Testis (tissue), 3 donors: Measurements from ENCODE around the gene RAD18. TPM values are rescaled to one million over a fixed set of nuclear protein-coding genes. Genes with fewer than 3 reads are reported as not detected.

Experiments used
- DNase-seq: peaks from one replicate; pipeline ENCODE4 v3.0.0-alpha.2; 2019
- H3K27ac ChIP-seq, 2 donors: fragments of 200-600 bp; sonication (generic); one replicate each; pipeline ENCODE4 v1.5.1; 2019
- H3K27me3 ChIP-seq: fragments of 200-600 bp; sonication (generic); one replicate; pipeline ENCODE4 v1.5.1; 2019
- H3K36me3 ChIP-seq: fragments of 200-600 bp; sonication (generic); one replicate; pipeline ENCODE4 v1.5.1; 2017; ENCODE audit warnings: low read depth; ENCODE audit errors: missing control alignments
- H3K4me1 ChIP-seq: fragments of 200-600 bp; sonication (generic); one replicate; pipeline ENCODE4 v1.5.1; 2019
- H3K4me3 ChIP-seq, 2 donors: fragments of 200-600 bp; sonication (generic); one replicate each; pipeline ENCODE4 v1.5.1; 2017 to 2019
- H3K9me3 ChIP-seq: fragments of 200-600 bp; sonication (generic); one replicate; pipeline ENCODE4 v1.5.1; 2017
- POLR2A ChIP-seq: fragments of 450-650 bp; IDR thresholded peaks from one replicate; pipeline ENCODE4 v1.6.1; 2017; ENCODE audit warnings: antibody characterized with exemption, mild to moderate bottlenecking, moderate library complexity
- WGBS, 2 donors: methylation state at CpG; one replicate each; pipeline ENCODE4 v1.1.5; 2018; 5-methylcytosine and 5-hydroxymethylcytosine counted together
- intact Hi-C: fragments of 100-400 bp; cut with DNase I; formaldehyde crosslinking; loops from one replicate; pipeline ENCODE4 v1.15.1; 2023; ENCODE audit warnings: low total_unique reads
- polyA plus RNA-seq: library from polyadenylated mRNA; stranded (reverse); fragments of 350-450 nt; fragmentation: Illumina TruSeq; extraction: RNeasy Lipid Tissue Mini Kit (QIAGEN cat#74804); gene quantifications from one replicate; pipeline ENCODE4 v1.2.3, GENCODE V29; 2014; ENCODE audit warnings: low read depth, low replicate concordance; ENCODE audit not compliant: insufficient read depth
- total RNA-seq, 2 donors: library from RNA; depleted of rRNA; stranded (reverse); fragments of >200 nt; gene quantifications; one replicate each; pipeline ENCODE4 v1.2.3, GENCODE V29; 2016
- TF ChIP-seq, protein P1 (sequence below), 3 experiments: fragments of 450-650 bp in 2 of 3; fragments of 200-600 bp in 1 of 3; sonication (generic) in 1 of 3; IDR thresholded peaks; one replicate each; pipeline ENCODE4 v1.5.1; 2016 to 2019; ENCODE audit warnings: antibody characterized with exemption in 3 of 3, mild to moderate bottlenecking in 2 of 3, moderate library complexity in 1 of 3

The RAD18 gene
- total and polyA plus RNA-seq, 3 donors from 2014 or later = 7.6 to 27.0 (median 18.8) TPM

DNA sequence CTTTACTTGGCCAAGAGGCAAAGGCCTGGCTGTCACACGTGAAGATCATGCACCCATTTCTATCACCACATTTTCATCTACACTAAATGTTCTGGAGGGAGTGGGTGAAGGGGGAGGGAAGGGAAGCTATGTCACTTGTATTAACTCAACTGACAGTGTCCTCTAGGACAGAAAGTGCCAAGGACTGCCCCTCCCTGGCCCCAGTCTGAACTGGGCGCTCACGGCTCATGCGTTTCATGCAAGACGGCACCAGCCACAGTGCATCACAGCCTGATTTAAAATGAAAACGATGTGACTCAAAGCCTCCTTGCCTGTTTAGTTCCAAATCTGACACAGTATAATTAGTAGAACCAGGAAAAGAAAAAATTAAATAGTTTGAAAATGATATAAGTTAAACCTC lies 20.8 kb upstream of the RAD18 start:
- no peaks in the 10 kb centered on the region for H3K4me1 ChIP-seq
- WGBS, 2 donors = 84 to 88% methylated on average over 6 of the region's 6 CpGs
- no peaks in the 10 kb centered on the region for H3K36me3 ChIP-seq
- TF ChIP-seq POLR2A = no peak
- TF ChIP-seq, protein P1, sequence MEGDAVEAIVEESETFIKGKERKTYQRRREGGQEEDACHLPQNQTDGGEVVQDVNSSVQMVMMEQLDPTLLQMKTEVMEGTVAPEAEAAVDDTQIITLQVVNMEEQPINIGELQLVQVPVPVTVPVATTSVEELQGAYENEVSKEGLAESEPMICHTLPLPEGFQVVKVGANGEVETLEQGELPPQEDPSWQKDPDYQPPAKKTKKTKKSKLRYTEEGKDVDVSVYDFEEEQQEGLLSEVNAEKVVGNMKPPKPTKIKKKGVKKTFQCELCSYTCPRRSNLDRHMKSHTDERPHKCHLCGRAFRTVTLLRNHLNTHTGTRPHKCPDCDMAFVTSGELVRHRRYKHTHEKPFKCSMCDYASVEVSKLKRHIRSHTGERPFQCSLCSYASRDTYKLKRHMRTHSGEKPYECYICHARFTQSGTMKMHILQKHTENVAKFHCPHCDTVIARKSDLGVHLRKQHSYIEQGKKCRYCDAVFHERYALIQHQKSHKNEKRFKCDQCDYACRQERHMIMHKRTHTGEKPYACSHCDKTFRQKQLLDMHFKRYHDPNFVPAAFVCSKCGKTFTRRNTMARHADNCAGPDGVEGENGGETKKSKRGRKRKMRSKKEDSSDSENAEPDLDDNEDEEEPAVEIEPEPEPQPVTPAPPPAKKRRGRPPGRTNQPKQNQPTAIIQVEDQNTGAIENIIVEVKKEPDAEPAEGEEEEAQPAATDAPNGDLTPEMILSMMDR (IDR thresholded peaks at IDR 0.05) = no peak
- no peak overlapping the region for H3K4me3 ChIP-seq
- H3K27ac ChIP-seq = no peak overlapping the region
- H3K27me3 ChIP-seq = no peaks in the 10 kb centered on the region
- DNase-seq = no peak
- H3K9me3 ChIP-seq = no peaks in the 10 kb centered on the region
- intact Hi-C loops = no loop called here

GRCh38 chr3:8983591-8983990 lies 20.3 kb upstream of the RAD18 start:
- H3K9me3 ChIP-seq = no peaks in the 10 kb centered on the region
- H3K4me3 ChIP-seq = no peak overlapping the region
- 93% methylated on average over 5 of the region's 5 CpGs for WGBS, 2 donors
- H3K27me3 ChIP-seq = no peaks in the 10 kb centered on the region
- no peak overlapping the region for H3K27ac ChIP-seq
- TF ChIP-seq POLR2A = no peak
- TF ChIP-seq, protein P1 (IDR thresholded peaks at IDR 0.05) = no peak
- H3K4me1 ChIP-seq = no peaks in the 10 kb centered on the region
- intact Hi-C loops = no loop called here
- no peak for DNase-seq
- no peaks in the 10 kb centered on the region for H3K36me3 ChIP-seq

GRCh38 chr3:8983026-8983425 lies 19.8 kb upstream of the RAD18 start:
- TF ChIP-seq, protein P1 (IDR thresholded peaks at IDR 0.05) = no peak
- TF ChIP-seq POLR2A = no peak
- H3K9me3 ChIP-seq = no peaks in the 10 kb centered on the region
- no peak overlapping the region for H3K4me3 ChIP-seq
- WGBS, 2 donors = 91 to 100% methylated on average over 1 of the region's 1 CpG
- DNase-seq = no peak
- H3K27ac ChIP-seq = no peak overlapping the region
- H3K4me1 ChIP-seq = no peaks in the 10 kb centered on the region
- H3K36me3 ChIP-seq = no peaks in the 10 kb centered on the region
- no peaks in the 10 kb centered on the region for H3K27me3 ChIP-seq
- intact Hi-C loops = no loop called here

GRCh38 chr3:8982509-8982908 lies 19.2 kb upstream of the RAD18 start:
- TF ChIP-seq, protein P1 (IDR thresholded peaks at IDR 0.05) = no peak
- TF ChIP-seq POLR2A = no peak
- no peak overlapping the region for H3K27ac ChIP-seq
- 54 to 58% methylated on average over 5 of the region's 5 CpGs for WGBS, 2 donors
- no peak overlapping the region for H3K4me3 ChIP-seq
- H3K9me3 ChIP-seq = no peaks in the 10 kb centered on the region
- H3K27me3 ChIP-seq = no peaks in the 10 kb centered on the region
- intact Hi-C loops = no loop called here
- no peaks in the 10 kb centered on the region for H3K4me1 ChIP-seq
- no peaks in the 10 kb centered on the region for H3K36me3 ChIP-seq
- DNase-seq = no peak

DNA sequence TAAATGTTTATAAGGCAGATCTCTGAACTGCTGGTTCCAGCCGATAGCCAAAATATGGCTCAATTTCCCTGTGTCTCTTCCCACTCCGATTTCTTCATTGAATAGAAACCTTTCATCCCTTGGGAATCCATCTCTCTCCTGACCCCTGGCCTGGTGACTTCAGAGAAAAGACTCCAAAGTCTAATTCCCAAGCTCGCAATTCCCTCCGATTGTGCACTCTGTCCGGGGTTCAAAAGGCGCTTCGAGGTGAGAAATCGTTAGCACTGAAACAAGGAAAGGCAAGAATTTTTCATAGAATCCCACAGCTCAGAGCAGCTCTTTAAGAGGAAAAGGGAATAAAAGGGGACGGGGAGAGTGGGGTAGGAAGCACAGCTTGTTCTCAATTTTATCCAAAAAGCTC lies 18.4 kb upstream of the RAD18 start:
- H3K9me3 ChIP-seq = no peaks in the 10 kb centered on the region
- H3K36me3 ChIP-seq = no peaks in the 10 kb centered on the region
- H3K4me3 ChIP-seq = no peak overlapping the region
- H3K27ac ChIP-seq = no peak overlapping the region
- TF ChIP-seq POLR2A = no peak
- TF ChIP-seq, protein P1 (IDR thresholded peaks at IDR 0.05) = no peak
- H3K27me3 ChIP-seq = no peaks in the 10 kb centered on the region
- intact Hi-C loops = no loop called here
- 67 to 71% methylated on average over 9 of the region's 9 CpGs for WGBS, 2 donors
- DNase-seq = no peak
- no peaks in the 10 kb centered on the region for H3K4me1 ChIP-seq
